22Rv1 (cell line): ENCODE measurements around the gene FBLN5.

Experiments
- ZFX ChIP-seq: fragments of 450-650 bp; IDR thresholded peaks from 2 replicates; pipeline ENCODE4 v1.6.1; 2017; ENCODE audit warnings: antibody characterized with exemption, borderline replicate concordance
- TF ChIP-seq, protein P1 (sequence below): fragments of 450-650 bp; IDR thresholded peaks from 2 replicates; pipeline ENCODE4 v1.5.1; 2017; ENCODE audit warnings: mild to moderate bottlenecking

- TF ChIP-seq, protein P1, sequence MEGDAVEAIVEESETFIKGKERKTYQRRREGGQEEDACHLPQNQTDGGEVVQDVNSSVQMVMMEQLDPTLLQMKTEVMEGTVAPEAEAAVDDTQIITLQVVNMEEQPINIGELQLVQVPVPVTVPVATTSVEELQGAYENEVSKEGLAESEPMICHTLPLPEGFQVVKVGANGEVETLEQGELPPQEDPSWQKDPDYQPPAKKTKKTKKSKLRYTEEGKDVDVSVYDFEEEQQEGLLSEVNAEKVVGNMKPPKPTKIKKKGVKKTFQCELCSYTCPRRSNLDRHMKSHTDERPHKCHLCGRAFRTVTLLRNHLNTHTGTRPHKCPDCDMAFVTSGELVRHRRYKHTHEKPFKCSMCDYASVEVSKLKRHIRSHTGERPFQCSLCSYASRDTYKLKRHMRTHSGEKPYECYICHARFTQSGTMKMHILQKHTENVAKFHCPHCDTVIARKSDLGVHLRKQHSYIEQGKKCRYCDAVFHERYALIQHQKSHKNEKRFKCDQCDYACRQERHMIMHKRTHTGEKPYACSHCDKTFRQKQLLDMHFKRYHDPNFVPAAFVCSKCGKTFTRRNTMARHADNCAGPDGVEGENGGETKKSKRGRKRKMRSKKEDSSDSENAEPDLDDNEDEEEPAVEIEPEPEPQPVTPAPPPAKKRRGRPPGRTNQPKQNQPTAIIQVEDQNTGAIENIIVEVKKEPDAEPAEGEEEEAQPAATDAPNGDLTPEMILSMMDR: no peak
- TF ChIP-seq ZFX: no peak
Measured at GRCh38 chr14:91906374-91906773, 41.1 kb downstream of the FBLN5 start.
